WI38 (cell line): ENCODE data around the gene B3GALT6.

ENCODE experiments used
- H3K4me3 ChIP-seq: 2 replicates; pipeline ENCODE4 v1.5.1; 2011; ENCODE audit warnings: low read depth, mild to moderate bottlenecking, control low read depth, low read length
- CTCF ChIP-seq: IDR thresholded peaks from 2 replicates; pipeline ENCODE4 v1.5.1; 2012; ENCODE audit warnings: low read depth, mild to moderate bottlenecking, control low read depth, low read length

The B3GALT6 gene

GRCh38 chr1:1283821-1284220 is 51.8 kb downstream of the B3GALT6 start:
- no peak for TF ChIP-seq CTCF
- no peak overlapping the region for H3K4me3 ChIP-seq
